Breast epithelium (tissue), 4 donors: ENCODE measurements around the gene CCDC137. TPM values are rescaled to one million over a fixed set of nuclear protein-coding genes. Genes with fewer than 3 reads are reported as not detected.
"Not testable (repeated sequence)": the region's sequence is repeated elsewhere in the genome, so short reads cannot be mapped to it uniquely, and the experiment has no call there.

Source experiments
- DNase-seq, 2 donors: peaks; one replicate each; pipeline ENCODE4 v3.0.0-alpha.2; 2019; ENCODE audit warnings: low spot score in 2 of 2
- H3K27ac ChIP-seq, 2 donors: fragments of 200-600 bp; sonication (generic) in 1 of 2; one replicate each; pipeline ENCODE4 v1.5.1; 2016 to 2019; ENCODE audit warnings: mild to moderate bottlenecking in 1 of 2
- H3K27me3 ChIP-seq, 2 donors: fragments of 200-600 bp; sonication (generic) in 1 of 2; one replicate each; pipeline versions ENCODE4 v1.5.1 to v1.6.0; 2017 to 2019; ENCODE audit warnings: control low read depth in 1 of 2, mild to moderate bottlenecking in 1 of 2
- H3K36me3 ChIP-seq: fragments of 200-600 bp; one replicate; pipeline ENCODE4 v1.5.1; 2019
- H3K4me1 ChIP-seq, 2 donors: fragments of 200-600 bp; sonication (generic); one replicate each; pipeline ENCODE4 v1.5.1; 2016 to 2019; ENCODE audit warnings: control low read depth in 1 of 2
- H3K4me3 ChIP-seq, 3 donors: fragments of 200-600 bp; sonication (generic); 1 replicate in 2 of 3; 2 replicates in 1 of 3; pipeline ENCODE4 v1.5.1; 2016 to 2019; ENCODE audit warnings: mild to moderate bottlenecking in 3 of 3, moderate library complexity in 2 of 3
- H3K9me3 ChIP-seq, 2 donors: fragments of 200-600 bp; sonication (generic) in 1 of 2; one replicate each; pipeline ENCODE4 v1.5.1; 2016 to 2019; ENCODE audit warnings: control low read depth in 1 of 2
- CTCF ChIP-seq, 3 donors: fragments of 450-650 bp; IDR thresholded peaks; one replicate each; pipeline ENCODE4 v1.5.1; 2016 to 2017; ENCODE audit warnings: antibody characterized with exemption in 3 of 3, mild to moderate bottlenecking in 3 of 3, moderate library complexity in 3 of 3
- POLR2A ChIP-seq: fragments of 450-650 bp; IDR thresholded peaks from one replicate; pipeline ENCODE4 v1.6.1; 2016; ENCODE audit warnings: antibody characterized with exemption, mild to moderate bottlenecking, moderate library complexity
- POLR2AphosphoS5 ChIP-seq, 3 donors: sonication (generic); formaldehyde crosslinking; IDR thresholded peaks; one replicate each; pipeline ENCODE4 v1.6.1; 2017; ENCODE audit warnings: antibody characterized with exemption in 3 of 3
- intact Hi-C: fragments of 100-400 bp; cut with DNase I; formaldehyde crosslinking; loops from one replicate; pipeline ENCODE4 v1.15.1; 2023; ENCODE audit warnings: low total_unique reads
- total RNA-seq, 3 donors: library from RNA; depleted of rRNA; stranded (reverse); fragments of >200 nt; gene quantifications; one replicate each; pipeline ENCODE4 v1.1.0, GENCODE V29; 2016

CCDC137 gene
- 10 to 100 TPM in 2 of 3 donors, 1 to 10 TPM in 1; 8.6 to 14.4 (median 11.6) TPM for total RNA-seq

GRCh38 chr17:81666342-81667191 is at the start of gene CCDC137, which contains the start of gene OXLD1:
Gene CCDC137, plus strand, starts transcription at chr17:81666737. Its CDS starts 30 bp downstream, at chr17:81666767.
Gene OXLD1, minus strand, starts transcription at chr17:81666605. Its CDS starts 28 bp downstream, at chr17:81666577.
- Histone ChIP-seq H3K27me3 (no peaks in the 10 kb centered on the region), H3K27ac (peak within 1 kb of the TSS; percentile 91 to 93), H3K9me3 (no peaks in the 10 kb centered on the region), H3K4me1 (peaks cover 0 to 13% of the 10 kb centered on the region in 2 donors), H3K4me3 (peak within 1 kb of the TSS; percentile 78 to 99 (median 98)), H3K36me3 (no peaks in the 10 kb centered on the region)
- TF ChIP-seq CTCF (IDR thresholded peaks at IDR 0.05) (no peak), POLR2AphosphoS5 (IDR thresholded peaks at IDR 0.05) (peak; percentile 79 to 96 (median 93)), POLR2A (peak; percentile 79)
- DNase-seq, result peak; percentile 93 to 96
- intact Hi-C loops, result no loop called here

GRCh38 chr17:81616877-81617276 is 49.7 kb upstream of the CCDC137 start:
- intact Hi-C loops, result no loop called here
- Histone ChIP-seq H3K36me3 (no peaks in the 10 kb centered on the region), H3K27me3 (no peaks in the 10 kb centered on the region), H3K4me1 (no peaks in the 10 kb centered on the region), H3K9me3 (no peaks in the 10 kb centered on the region), H3K27ac (no peak overlapping the region), H3K4me3 (no peak overlapping the region)
- DNase-seq, result no peak
- TF ChIP-seq POLR2A (no peak), CTCF (IDR thresholded peaks at IDR 0.05) (no peak), POLR2AphosphoS5 (IDR thresholded peaks at IDR 0.05) (no peak)

- H3K27ac ChIP-seq, H3K4me1 ChIP-seq, H3K36me3 ChIP-seq, intact Hi-C loops, H3K27me3 ChIP-seq, H3K9me3 ChIP-seq, H3K4me3 ChIP-seq, DNase-seq: not testable (repeated sequence)
Measured at GRCh38 chr17:81618307-81618706, 48.2 kb upstream of the CCDC137 start.

GRCh38 chr17:81621494-81622130 is 44.9 kb upstream of the CCDC137 start:
- Histone ChIP-seq H3K4me3 (no peak overlapping the region), H3K4me1 (no peaks in the 10 kb centered on the region), H3K36me3 (peaks cover 4% of the 10 kb centered on the region), H3K27me3 (no peaks in the 10 kb centered on the region), H3K27ac (peak overlapping the region in 1 of 2 donors; percentile 7), H3K9me3 (no peaks in the 10 kb centered on the region)
- TF ChIP-seq POLR2AphosphoS5 (IDR thresholded peaks at IDR 0.05), result no peak
- TF ChIP-seq CTCF (IDR thresholded peaks at IDR 0.05), result no peak
- TF ChIP-seq POLR2A, result no peak
- intact Hi-C loops, result loop anchor here (5.0 kb wide), 1 partner anchor 1229 kb away; no protein-coding TSS in a partner anchor
- no peak for DNase-seq

- TF ChIP-seq CTCF (IDR thresholded peaks at IDR 0.05) (no peak), POLR2AphosphoS5 (IDR thresholded peaks at IDR 0.05) (no peak), POLR2A (no peak)
- Histone ChIP-seq H3K27ac (no peak overlapping the region), H3K4me3 (no peak overlapping the region), H3K4me1 (peaks cover 0 to 5% of the 10 kb centered on the region in 2 donors), H3K9me3 (no peaks in the 10 kb centered on the region), H3K27me3 (no peaks in the 10 kb centered on the region), H3K36me3 (peaks cover 4% of the 10 kb centered on the region)
- DNase-seq, result no peak
- intact Hi-C loops, result no loop called here
Measured at GRCh38 chr17:81630274-81630673, 36.3 kb upstream of the CCDC137 start.
